GM12878 (cell line): ENCODE results near the gene IRF2BP1. TPM values are rescaled to one million over a fixed set of nuclear protein-coding genes. Genes with fewer than 3 reads are reported as not detected.

ENCODE experiments used
- BRCA1 ChIP-seq: IDR thresholded peaks from 2 replicates; pipeline ENCODE4 v1.6.1; 2011; ENCODE audit warnings: low read depth, low read length, improper control_type of control experiment
- CEBPB ChIP-seq, 2 experiments: fragments of 150-350 bp in 1 of 2; IDR thresholded peaks; 2 replicates each; pipeline ENCODE4 v1.6.1; 2012 to 2014; ENCODE audit warnings: low read depth in 2 of 2, low read length in 2 of 2, borderline replicate concordance in 1 of 2, inconsistent platforms in 1 of 2
- CHD4 ChIP-seq: fragments of 200-600 bp; sonication (generic); IDR thresholded peaks from 2 replicates; pipeline ENCODE4 v1.6.1; 2016; ENCODE audit warnings: mild to moderate bottlenecking
- DPF2 ChIP-seq: fragments of 450-650 bp; IDR thresholded peaks from 2 replicates; pipeline ENCODE4 v1.6.1; 2017; ENCODE audit warnings: mild to moderate bottlenecking
- EGR1 ChIP-seq, 2 experiments: IDR thresholded peaks; 1 replicate in 1 of 2; 2 replicates in 1 of 2; pipeline ENCODE4 v1.6.1; 2011 to 2012; ENCODE audit warnings: low read depth in 2 of 2, low read length in 2 of 2, borderline replicate concordance in 1 of 2, mild to moderate bottlenecking in 1 of 2, moderate library complexity in 1 of 2
- EP300 ChIP-seq, 2 experiments: fragments of 150-350 bp in 1 of 2; IDR thresholded peaks; 2 replicates each; pipeline ENCODE4 v1.6.1; 2011 to 2012; ENCODE audit warnings: low read depth in 2 of 2, low read length in 2 of 2, borderline replicate concordance in 1 of 2, improper control_type of control experiment in 1 of 2, inconsistent platforms in 1 of 2; ENCODE audit not compliant: control insufficient read depth in 1 of 2
- ETV6 ChIP-seq, 2 experiments: fragments of 450-650 bp in 1 of 2; IDR thresholded peaks in 1 of 2; conservative IDR thresholded peaks in 1 of 2; 2 replicates each; pipeline ENCODE4 v1.6.1; 2014; ENCODE audit warnings: antibody characterized with exemption in 1 of 2, borderline replicate concordance in 1 of 2, low read depth in 1 of 2, mild to moderate bottlenecking in 1 of 2, moderate library complexity in 1 of 2
- LARP7 ChIP-seq: fragments of 450-650 bp; IDR thresholded peaks from 2 replicates; pipeline ENCODE4 v1.6.1; 2017; ENCODE audit warnings: mild to moderate bottlenecking
- MTA3 ChIP-seq: IDR thresholded peaks from 2 replicates; pipeline ENCODE4 v1.6.1; 2012; ENCODE audit warnings: low read length, inconsistent platforms, borderline replicate concordance
- MYB ChIP-seq: fragments of 150-350 bp; IDR thresholded peaks from 2 replicates; pipeline ENCODE4 v1.6.1; 2014; ENCODE audit warnings: mild to moderate bottlenecking, low read depth, low read length, borderline replicate concordance
- POLR2A ChIP-seq: IDR thresholded peaks from 2 replicates; pipeline ENCODE4 v1.6.1; 2011; ENCODE audit warnings: low read depth, mild to moderate bottlenecking, low read length
- POU2F2 ChIP-seq: IDR thresholded peaks from 3 replicates; pipeline ENCODE4 v1.6.1; 2011; ENCODE audit warnings: low read depth, mild to moderate bottlenecking, low read length, borderline replicate concordance
- RELA ChIP-seq: fragments of 450-650 bp; IDR thresholded peaks from 2 replicates; pipeline ENCODE4 v1.8.0; 2014; ENCODE audit warnings: borderline replicate concordance; ENCODE audit not compliant: partially characterized antibody
- RFX5 ChIP-seq: IDR thresholded peaks from 2 replicates; pipeline ENCODE4 v1.6.1; 2011; ENCODE audit warnings: low read depth, low read length, improper control_type of control experiment
- SIX5 ChIP-seq: IDR thresholded peaks from 2 replicates; pipeline ENCODE4 v1.6.1; 2011; ENCODE audit warnings: mild to moderate bottlenecking, low read depth, low read length, moderate library complexity; ENCODE audit not compliant: severe bottlenecking
- SREBF1 ChIP-seq: IDR thresholded peaks from 2 replicates; pipeline ENCODE4 v1.6.1; 2012; ENCODE audit warnings: mild to moderate bottlenecking, low read length
- SUPT20H ChIP-seq: IDR thresholded peaks from 2 replicates; pipeline ENCODE4 v1.6.1; 2011; ENCODE audit warnings: low read depth, mild to moderate bottlenecking, low read length, moderate library complexity, borderline replicate concordance; ENCODE audit not compliant: control insufficient read depth
- TARDBP ChIP-seq: IDR thresholded peaks from 2 replicates; pipeline ENCODE4 v1.6.1; 2016; ENCODE audit warnings: borderline replicate concordance
- YY1 ChIP-seq: IDR thresholded peaks from 2 replicates; pipeline ENCODE4 v1.6.1; 2011; ENCODE audit warnings: low read depth, mild to moderate bottlenecking, low read length
- ZNF622 ChIP-seq: fragments of 450-650 bp; IDR thresholded peaks from 2 replicates; pipeline ENCODE4 v1.6.1; 2017; ENCODE audit warnings: mild to moderate bottlenecking, inconsistent platforms
- ZZZ3 ChIP-seq: IDR thresholded peaks from 2 replicates; pipeline ENCODE4 v1.6.1; 2011; ENCODE audit warnings: low read depth; ENCODE audit not compliant: control insufficient read depth, insufficient read length
- polyA plus RNA-seq, 11 experiments: library from polyadenylated mRNA; depleted of rRNA in 4 of 11; unstranded in 6 of 11; stranded (reverse) in 5 of 11; fragments of >200 nt; fragmentation: Nextera tagmentation in 4 of 11; fragmentation: Illumina TruSeq in 1 of 11; extraction: Ambion mirVana in 4 of 11; extraction: Trizol in 1 of 11; gene quantifications; 1 replicate in 1 of 11; 2 replicates in 10 of 11; pipeline versions ENCODE4 v1.2.1 to v1.2.3, GENCODE V29; 2011 to 2016; ENCODE audit warnings: inconsistent platforms in 2 of 11, missing spikeins in 2 of 11, low read depth in 1 of 11
- total RNA-seq, 4 experiments: library from RNA; depleted of rRNA in 3 of 4; stranded (reverse); fragments of >200 nt in 3 of 4; fragmentation: Illumina TruSeq in 1 of 4; extraction: Trizol in 1 of 4; gene quantifications; 2 replicates each; pipeline versions ENCODE4 v1.2.1 to v1.2.3, GENCODE V29; 2013 to 2021
- TF ChIP-seq, protein P1 (sequence below): IDR thresholded peaks from 2 replicates; pipeline ENCODE4 v1.6.1; 2011; ENCODE audit warnings: mild to moderate bottlenecking, low read depth, low read length, moderate library complexity; ENCODE audit not compliant: insufficient replicate concordance
- TF ChIP-seq, protein P2 (sequence below): IDR thresholded peaks from 2 replicates; pipeline ENCODE4 v1.6.1; 2011; ENCODE audit warnings: borderline replicate concordance, low read depth, mild to moderate bottlenecking, moderate library complexity, mixed read lengths, low read length; ENCODE audit not compliant: insufficient read depth; ENCODE audit errors: extremely low read length
- TF ChIP-seq, protein P3 (sequence below): IDR thresholded peaks from 2 replicates; pipeline ENCODE4 v1.6.1; 2012; ENCODE audit warnings: low read length, inconsistent platforms
- TF ChIP-seq, protein P4 (sequence below): IDR thresholded peaks from 2 replicates; pipeline ENCODE4 v1.6.1; 2012; ENCODE audit warnings: low read depth, low read length, improper control_type of control experiment

The IRF2BP1 gene
- total and polyA plus RNA-seq, 10 of the 15 experiments (the other 5 are each of a cell fraction or from before 2014, with no cell fraction given), result 0.31 to 24.4 (median 4.4) TPM

DNA sequence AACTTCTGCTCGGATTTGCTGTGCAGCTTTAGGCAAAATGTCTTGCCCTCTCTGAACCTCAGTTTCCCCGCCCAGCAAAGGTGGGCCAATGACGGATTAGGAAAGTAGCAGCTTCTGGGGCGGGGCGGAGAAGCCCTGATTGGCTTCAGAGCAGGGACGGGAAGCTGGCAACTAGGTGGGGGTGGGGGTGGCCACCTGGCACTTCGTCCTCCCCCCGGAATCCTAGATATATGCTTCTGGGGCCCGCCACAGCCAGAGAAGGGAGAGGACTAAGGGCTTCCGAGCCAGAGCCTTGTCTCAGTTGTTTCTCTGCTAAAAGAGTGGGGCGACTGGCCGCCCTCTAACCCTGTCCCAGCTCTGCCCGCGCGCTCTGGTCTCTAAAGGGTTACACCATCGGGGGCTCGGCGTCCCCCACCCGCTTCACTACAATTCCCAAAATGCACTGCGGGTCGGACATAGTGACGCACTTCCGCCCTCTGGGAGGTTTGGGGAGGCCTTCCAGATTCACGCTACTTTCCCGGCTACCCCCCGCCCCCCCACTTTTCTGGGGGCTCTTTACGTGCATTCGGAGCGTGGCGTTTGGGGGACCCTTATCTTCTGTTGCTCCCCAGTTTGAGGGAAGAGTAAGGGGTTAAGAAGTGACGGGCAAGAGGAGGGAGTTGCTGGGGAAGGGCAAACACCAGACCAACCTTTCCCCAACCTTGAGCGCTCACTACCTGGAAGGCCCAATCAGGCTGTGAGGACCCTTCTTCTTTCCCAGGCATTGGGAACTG lies 672 bp upstream of the IRF2BP1 start (continued):
- TF ChIP-seq ZNF622, result no peak
- 0 out of 2 replicates have a peak, but pooled peaks have one; percentile 6 for TF ChIP-seq SREBF1
- TF ChIP-seq, protein P1, sequence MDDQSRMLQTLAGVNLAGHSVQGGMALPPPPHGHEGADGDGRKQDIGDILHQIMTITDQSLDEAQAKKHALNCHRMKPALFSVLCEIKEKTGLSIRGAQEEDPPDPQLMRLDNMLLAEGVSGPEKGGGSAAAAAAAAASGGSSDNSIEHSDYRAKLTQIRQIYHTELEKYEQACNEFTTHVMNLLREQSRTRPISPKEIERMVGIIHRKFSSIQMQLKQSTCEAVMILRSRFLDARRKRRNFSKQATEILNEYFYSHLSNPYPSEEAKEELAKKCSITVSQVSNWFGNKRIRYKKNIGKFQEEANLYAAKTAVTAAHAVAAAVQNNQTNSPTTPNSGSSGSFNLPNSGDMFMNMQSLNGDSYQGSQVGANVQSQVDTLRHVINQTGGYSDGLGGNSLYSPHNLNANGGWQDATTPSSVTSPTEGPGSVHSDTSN, result no peak
- TF ChIP-seq DPF2, result no peak
- peak; percentile 67; the same call in 1 of the 2 replicates for TF ChIP-seq MTA3
- TF ChIP-seq SUPT20H, result no peak
- TF ChIP-seq BRCA1, result no peak
- TF ChIP-seq LARP7, result no peak
- no peak for TF ChIP-seq MYB
- no peak for TF ChIP-seq CEBPB (IDR thresholded peaks at IDR 0.05; ENCODE audit: borderline replicate concordance in 1 of 2, low read depth in 2 of 2, low read length in 2 of 2)
- TF ChIP-seq, protein P2, sequence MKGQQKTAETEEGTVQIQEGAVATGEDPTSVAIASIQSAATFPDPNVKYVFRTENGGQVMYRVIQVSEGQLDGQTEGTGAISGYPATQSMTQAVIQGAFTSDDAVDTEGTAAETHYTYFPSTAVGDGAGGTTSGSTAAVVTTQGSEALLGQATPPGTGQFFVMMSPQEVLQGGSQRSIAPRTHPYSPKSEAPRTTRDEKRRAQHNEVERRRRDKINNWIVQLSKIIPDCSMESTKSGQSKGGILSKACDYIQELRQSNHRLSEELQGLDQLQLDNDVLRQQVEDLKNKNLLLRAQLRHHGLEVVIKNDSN, result no peak
- TF ChIP-seq ETV6 (conservative IDR thresholded peaks at IDR 0.05 in 1 of 2, IDR thresholded peaks at IDR 0.05 in 1 of 2; ENCODE audit: borderline replicate concordance in 1 of 2, low read depth in 1 of 2), result peak in 1 of 2 experiments; percentile 15; a peak in 1 of 4 replicates
- TF ChIP-seq POU2F2, result peak; percentile 71; the same call in 1 of the 3 replicates
- TF ChIP-seq YY1, result peak; percentile 87
- TF ChIP-seq, protein P3, sequence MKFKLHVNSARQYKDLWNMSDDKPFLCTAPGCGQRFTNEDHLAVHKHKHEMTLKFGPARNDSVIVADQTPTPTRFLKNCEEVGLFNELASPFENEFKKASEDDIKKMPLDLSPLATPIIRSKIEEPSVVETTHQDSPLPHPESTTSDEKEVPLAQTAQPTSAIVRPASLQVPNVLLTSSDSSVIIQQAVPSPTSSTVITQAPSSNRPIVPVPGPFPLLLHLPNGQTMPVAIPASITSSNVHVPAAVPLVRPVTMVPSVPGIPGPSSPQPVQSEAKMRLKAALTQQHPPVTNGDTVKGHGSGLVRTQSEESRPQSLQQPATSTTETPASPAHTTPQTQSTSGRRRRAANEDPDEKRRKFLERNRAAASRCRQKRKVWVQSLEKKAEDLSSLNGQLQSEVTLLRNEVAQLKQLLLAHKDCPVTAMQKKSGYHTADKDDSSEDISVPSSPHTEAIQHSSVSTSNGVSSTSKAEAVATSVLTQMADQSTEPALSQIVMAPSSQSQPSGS, result no peak
- TF ChIP-seq POLR2A, result peak; percentile 63
- no peak; a peak in 1 of 4 replicates for TF ChIP-seq EP300 (IDR thresholded peaks at IDR 0.05; ENCODE audit: borderline replicate concordance in 1 of 2, control insufficient read depth in 1 of 2, low read depth in 2 of 2, low read length in 2 of 2)
- peak in 1 of 2 experiments; percentile 39; a peak in 1 of 3 replicates for TF ChIP-seq EGR1 (IDR thresholded peaks at IDR 0.05; ENCODE audit: borderline replicate concordance in 1 of 2, low read depth in 2 of 2, low read length in 2 of 2)
- no peak for TF ChIP-seq RFX5
- TF ChIP-seq TARDBP, result peak; percentile 87
- TF ChIP-seq CHD4, result no peak
- TF ChIP-seq ZZZ3, result no peak
- TF ChIP-seq, protein P4, sequence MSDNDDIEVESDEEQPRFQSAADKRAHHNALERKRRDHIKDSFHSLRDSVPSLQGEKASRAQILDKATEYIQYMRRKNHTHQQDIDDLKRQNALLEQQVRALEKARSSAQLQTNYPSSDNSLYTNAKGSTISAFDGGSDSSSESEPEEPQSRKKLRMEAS, result no peak
- no peak for TF ChIP-seq RELA
- TF ChIP-seq SIX5, result peak; percentile 85
